ENCODE results near the gene ZNF133. TPM values are rescaled to one million over a fixed set of nuclear protein-coding genes. Genes with fewer than 3 reads are reported as not detected.

Gene ZNF133
- polyA plus RNA-seq, 1 experiment: 18.6 TPM

GRCh38 chr20:18252597-18253451, 35.5 kb upstream of the ZNF133 start:
- ChIA-PET CTCF (no interaction called here), POLR2A (no interaction called here)
- no peaks in the 10 kb centered on the region for H3K27me3 ChIP-seq (ENCODE audit: control insufficient read depth, insufficient read depth, low read length)
- H3K4me3 ChIP-seq (ENCODE audit: low read depth, low read length): no peak overlapping the region
- no peaks in the 10 kb centered on the region for H3K36me3 ChIP-seq (ENCODE audit: control insufficient read depth, insufficient read depth, low read length)
- DNase-seq (ENCODE audit: low read depth): no peak
- no peak for TF ChIP-seq CTCF (IDR thresholded peaks at IDR 0.05; ENCODE audit: insufficient read depth, low read depth, low read length)

GRCh38 chr20:18254615-18255014, 33.7 kb upstream of the ZNF133 start:
- ChIA-PET POLR2A (no interaction called here), CTCF (interaction anchor here (1.3 kb wide), 1 partner anchor 21 kb away, joined by 5 read pairs; no protein-coding TSS in a partner anchor)
- no peaks in the 10 kb centered on the region for H3K27me3 ChIP-seq (ENCODE audit: control insufficient read depth, insufficient read depth, low read length)
- no peak for TF ChIP-seq CTCF (IDR thresholded peaks at IDR 0.05; ENCODE audit: insufficient read depth, low read depth, low read length)
- no peak for DNase-seq (ENCODE audit: low read depth)
- H3K36me3 ChIP-seq (ENCODE audit: control insufficient read depth, insufficient read depth, low read length): no peaks in the 10 kb centered on the region
- H3K4me3 ChIP-seq (ENCODE audit: low read depth, low read length): no peak overlapping the region

- Histone ChIP-seq H3K36me3 (ENCODE audit: control insufficient read depth, insufficient read depth, low read length) (no peaks in the 10 kb centered on the region), H3K27me3 (ENCODE audit: control insufficient read depth, insufficient read depth, low read length) (no peaks in the 10 kb centered on the region), H3K4me3 (ENCODE audit: low read depth, low read length) (no peak overlapping the region)
- TF ChIP-seq CTCF (IDR thresholded peaks at IDR 0.05; ENCODE audit: insufficient read depth, low read depth, low read length): no peak
- DNase-seq (ENCODE audit: low read depth): no peak
- ChIA-PET POLR2A (no interaction called here), CTCF (interaction anchor here (1.3 kb wide), 1 partner anchor 20 kb away, joined by 5 read pairs; no protein-coding TSS in a partner anchor)
These were observed 32.8 kb upstream of the ZNF133 start for GRCh38 chr20:18255526-18255925.

- TF ChIP-seq CTCF (IDR thresholded peaks at IDR 0.05; ENCODE audit: insufficient read depth, low read depth, low read length): no peak
- ChIA-PET CTCF (no interaction called here), POLR2A (no interaction called here)
- H3K4me3 ChIP-seq (ENCODE audit: low read depth, low read length): no peak overlapping the region
- H3K36me3 ChIP-seq (ENCODE audit: control insufficient read depth, insufficient read depth, low read length): no peaks in the 10 kb centered on the region
- H3K27me3 ChIP-seq (ENCODE audit: control insufficient read depth, insufficient read depth, low read length): no peaks in the 10 kb centered on the region
- no peak for DNase-seq (ENCODE audit: low read depth)
These were observed 31.8 kb upstream of the ZNF133 start for GRCh38 chr20:18256440-18257090.

- ChIA-PET CTCF (interaction anchor here (0.6 to 1.7 kb wide), 4 partner anchors 18 to 71 kb away, joined by 3 to 6 read pairs (median 4); no protein-coding TSS in a partner anchor), POLR2A (no interaction called here)
- Histone ChIP-seq H3K36me3 (ENCODE audit: control insufficient read depth, insufficient read depth, low read length) (no peaks in the 10 kb centered on the region), H3K4me3 (ENCODE audit: low read depth, low read length) (no peak overlapping the region), H3K27me3 (ENCODE audit: control insufficient read depth, insufficient read depth, low read length) (no peaks in the 10 kb centered on the region)
- DNase-seq (ENCODE audit: low read depth): no peak
- TF ChIP-seq CTCF (IDR thresholded peaks at IDR 0.05; ENCODE audit: insufficient read depth, low read depth, low read length): peak; percentile 17; the same call in 1 of the 2 replicates
These were observed 30.0 kb upstream of the ZNF133 start for GRCh38 chr20:18258126-18258860.
